Measurements from ENCODE around the gene PNMT. TPM values are rescaled to one million over a fixed set of nuclear protein-coding genes. Genes with fewer than 3 reads are reported as not detected.

The PNMT gene
- polyA plus RNA-seq, 1 donor from 2014 or later: 1.5 TPM

DNA sequence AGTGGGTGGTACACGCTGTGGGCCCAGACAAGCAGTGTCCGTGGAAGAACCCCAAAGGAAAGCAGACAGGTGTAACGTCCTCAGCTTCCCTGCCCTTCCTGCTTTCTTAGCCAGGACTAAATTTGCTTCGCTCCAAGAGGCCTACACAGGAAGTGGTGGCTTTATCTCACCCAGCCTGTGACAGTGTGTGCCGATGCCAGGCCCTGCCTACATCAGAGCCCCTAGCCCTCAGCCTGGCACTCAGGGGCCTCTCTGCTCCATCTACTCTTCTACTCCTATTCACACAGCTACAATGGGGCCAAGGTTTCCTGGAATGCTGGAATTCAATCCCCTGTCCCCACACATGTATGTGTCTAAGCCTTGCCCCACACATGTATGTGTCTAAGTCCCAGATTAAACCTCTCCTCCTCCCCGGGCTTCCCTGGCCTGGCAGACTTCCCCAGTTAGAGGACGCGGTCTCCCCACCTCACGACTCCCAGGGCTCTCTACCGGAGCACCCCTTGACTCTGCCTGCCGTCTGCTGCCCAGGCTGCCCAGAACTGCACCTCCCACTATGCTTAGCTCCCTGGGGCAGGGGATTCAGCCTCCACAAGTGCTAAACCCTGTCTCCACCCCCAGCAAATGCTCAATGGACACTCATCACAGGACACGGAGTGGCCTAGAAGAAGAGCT lies 11.4 kb downstream of the PNMT start:
- Histone ChIP-seq H3F3A (ENCODE audit: insufficient read depth, low read length, poor library complexity, severe bottlenecking) (no peaks in the 10 kb centered on the region), H3K9ac (ENCODE audit: low read length) (no peak overlapping the region), H3K27me3 (ENCODE audit: insufficient read depth, low read depth, low read length) (no peaks in the 10 kb centered on the region), H3K9me3 (ENCODE audit: low read length) (no peaks in the 10 kb centered on the region), H3K36me3 (ENCODE audit: insufficient read depth, low read length) (no peaks in the 10 kb centered on the region), H3K4me2 (ENCODE audit: low read length) (no peak overlapping the region), H4K20me1 (ENCODE audit: insufficient read depth) (no peaks in the 10 kb centered on the region), H3K79me2 (replicated peaks; ENCODE audit: insufficient read depth, low read length) (no peaks in the 10 kb centered on the region), H3K9me2 (ENCODE audit: insufficient read depth, low read length) (no peaks in the 10 kb centered on the region), H3K27ac (ENCODE audit: low read length) (no peak overlapping the region), H2AFZ (ENCODE audit: low read depth, low read length) (no peak overlapping the region), H3K4me3 (ENCODE audit: low read length) (no peak overlapping the region)
- TF ChIP-seq SMC3 (conservative IDR thresholded peaks at IDR 0.05; ENCODE audit: poor library complexity) (no peak), EZH2 (IDR thresholded peaks at IDR 0.05; ENCODE audit: borderline replicate concordance, insufficient read depth, low read length, poor library complexity, severe bottlenecking) (no peak), TAF1 (IDR thresholded peaks at IDR 0.05; ENCODE audit: low read depth) (no peak), MXI1 (conservative IDR thresholded peaks at IDR 0.05; ENCODE audit: poor library complexity, severe bottlenecking) (no peak), RAD21 (conservative IDR thresholded peaks at IDR 0.05) (no peak), POLR2AphosphoS5 (IDR thresholded peaks at IDR 0.05) (no peak), REST (IDR thresholded peaks at IDR 0.05; ENCODE audit: borderline replicate concordance) (no peak), EP300 (conservative IDR thresholded peaks at IDR 0.05; ENCODE audit: poor library complexity, severe bottlenecking) (no peak)
- TF ChIP-seq, protein P1, sequence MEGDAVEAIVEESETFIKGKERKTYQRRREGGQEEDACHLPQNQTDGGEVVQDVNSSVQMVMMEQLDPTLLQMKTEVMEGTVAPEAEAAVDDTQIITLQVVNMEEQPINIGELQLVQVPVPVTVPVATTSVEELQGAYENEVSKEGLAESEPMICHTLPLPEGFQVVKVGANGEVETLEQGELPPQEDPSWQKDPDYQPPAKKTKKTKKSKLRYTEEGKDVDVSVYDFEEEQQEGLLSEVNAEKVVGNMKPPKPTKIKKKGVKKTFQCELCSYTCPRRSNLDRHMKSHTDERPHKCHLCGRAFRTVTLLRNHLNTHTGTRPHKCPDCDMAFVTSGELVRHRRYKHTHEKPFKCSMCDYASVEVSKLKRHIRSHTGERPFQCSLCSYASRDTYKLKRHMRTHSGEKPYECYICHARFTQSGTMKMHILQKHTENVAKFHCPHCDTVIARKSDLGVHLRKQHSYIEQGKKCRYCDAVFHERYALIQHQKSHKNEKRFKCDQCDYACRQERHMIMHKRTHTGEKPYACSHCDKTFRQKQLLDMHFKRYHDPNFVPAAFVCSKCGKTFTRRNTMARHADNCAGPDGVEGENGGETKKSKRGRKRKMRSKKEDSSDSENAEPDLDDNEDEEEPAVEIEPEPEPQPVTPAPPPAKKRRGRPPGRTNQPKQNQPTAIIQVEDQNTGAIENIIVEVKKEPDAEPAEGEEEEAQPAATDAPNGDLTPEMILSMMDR (IDR thresholded peaks at IDR 0.05; ENCODE audit: poor library complexity, severe bottlenecking): no peak

DNA sequence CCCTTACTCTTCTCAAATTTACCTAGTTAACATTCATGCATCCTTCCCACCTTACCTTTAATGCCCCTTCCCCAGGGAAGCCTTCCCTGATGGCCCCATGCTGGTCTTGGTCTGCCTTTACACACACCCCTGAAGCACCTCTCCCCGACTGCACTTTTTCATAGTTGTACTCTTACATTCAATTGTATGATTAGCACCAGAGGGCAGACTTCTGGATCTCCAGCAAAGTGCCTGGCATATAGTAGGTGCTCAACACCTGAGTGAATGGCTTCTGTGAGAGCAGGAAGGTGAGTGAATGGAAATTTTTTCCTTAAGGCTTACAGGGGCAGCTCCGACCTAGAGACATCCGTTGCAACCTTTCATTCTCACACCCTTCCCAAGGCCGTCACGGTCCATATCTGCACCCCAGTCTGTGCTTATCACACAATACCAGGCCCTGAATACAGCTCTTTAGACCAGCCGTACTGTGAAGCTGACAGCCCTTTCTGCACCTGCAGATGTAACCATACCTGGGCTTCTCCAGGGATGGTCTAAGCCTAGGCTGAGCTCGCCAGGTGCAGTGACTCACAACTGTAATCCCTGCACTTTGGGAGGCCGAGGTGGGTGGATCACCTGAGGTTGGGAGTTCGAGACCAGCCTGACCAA lies 15.2 kb downstream of the PNMT start:
- no peak for TF ChIP-seq EP300 (conservative IDR thresholded peaks at IDR 0.05; ENCODE audit: poor library complexity, severe bottlenecking)
- no peak for TF ChIP-seq RAD21 (conservative IDR thresholded peaks at IDR 0.05)
- TF ChIP-seq EZH2 (IDR thresholded peaks at IDR 0.05; ENCODE audit: borderline replicate concordance, insufficient read depth, low read length, poor library complexity, severe bottlenecking): no peak
- Histone ChIP-seq H3K9me3 (ENCODE audit: low read length) (no peaks in the 10 kb centered on the region), H3K79me2 (replicated peaks; ENCODE audit: insufficient read depth, low read length) (no peaks in the 10 kb centered on the region), H2AFZ (ENCODE audit: low read depth, low read length) (no peak overlapping the region), H3K4me3 (ENCODE audit: low read length) (no peak overlapping the region), H3K27me3 (ENCODE audit: insufficient read depth, low read depth, low read length) (no peaks in the 10 kb centered on the region), H4K20me1 (ENCODE audit: insufficient read depth) (no peaks in the 10 kb centered on the region), H3K9ac (ENCODE audit: low read length) (no peak overlapping the region), H3K9me2 (ENCODE audit: insufficient read depth, low read length) (no peaks in the 10 kb centered on the region), H3K4me2 (ENCODE audit: low read length) (no peak overlapping the region), H3K36me3 (ENCODE audit: insufficient read depth, low read length) (no peaks in the 10 kb centered on the region), H3F3A (ENCODE audit: insufficient read depth, low read length, poor library complexity, severe bottlenecking) (no peaks in the 10 kb centered on the region), H3K27ac (ENCODE audit: low read length) (no peak overlapping the region)

Data from neural cell (in vitro differentiated cells).